Effector CD4-positive, alpha-beta T cell (primary cell): ENCODE results near the gene SH3TC2.

Experiments
- DNase-seq: peaks from one replicate; pipeline ENCODE4 v3.0.0-alpha.2; 2020

The SH3TC2 gene

DNA sequence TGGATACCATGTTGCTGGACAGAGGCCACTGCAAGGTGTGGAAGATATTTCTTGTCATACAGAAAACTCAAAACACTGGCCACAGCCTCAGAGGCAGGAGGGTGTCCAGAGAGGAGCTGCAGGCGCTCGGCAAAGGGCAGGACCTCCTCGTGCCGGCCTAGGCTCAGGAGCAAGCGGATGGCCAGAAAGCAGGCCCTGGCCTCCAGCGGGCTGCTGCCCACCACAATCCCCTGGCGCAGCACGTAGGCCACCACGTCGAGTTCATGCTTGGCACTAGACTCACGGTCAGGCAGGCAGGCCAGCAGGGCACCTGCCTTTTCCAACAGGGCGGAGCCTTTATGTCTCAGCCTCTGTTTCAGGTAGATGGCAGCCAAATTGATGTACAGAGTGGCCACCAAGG lies 35.2 kb downstream of the SH3TC2 start:
- no peak for DNase-seq

DNA sequence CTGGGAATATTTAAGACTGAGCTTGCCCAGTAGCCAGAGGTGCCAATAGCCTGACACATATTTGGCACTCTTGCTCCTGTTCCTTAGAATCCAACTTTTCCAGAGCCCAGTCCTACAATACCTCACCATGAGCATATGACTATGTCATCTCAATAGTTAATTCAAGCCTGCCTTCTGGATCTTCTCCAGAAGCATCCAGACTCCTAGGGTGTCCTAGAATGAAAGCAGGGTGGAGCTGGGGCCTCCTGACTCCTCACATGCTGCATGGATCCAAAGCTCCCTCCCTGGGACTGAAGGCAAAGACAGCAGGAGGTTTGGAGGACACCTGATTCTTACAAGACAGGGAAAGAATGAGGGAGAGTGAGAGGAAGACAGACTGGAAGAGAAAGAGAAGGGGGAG lies 37.9 kb downstream of the SH3TC2 start:
- no peak for DNase-seq

DNA sequence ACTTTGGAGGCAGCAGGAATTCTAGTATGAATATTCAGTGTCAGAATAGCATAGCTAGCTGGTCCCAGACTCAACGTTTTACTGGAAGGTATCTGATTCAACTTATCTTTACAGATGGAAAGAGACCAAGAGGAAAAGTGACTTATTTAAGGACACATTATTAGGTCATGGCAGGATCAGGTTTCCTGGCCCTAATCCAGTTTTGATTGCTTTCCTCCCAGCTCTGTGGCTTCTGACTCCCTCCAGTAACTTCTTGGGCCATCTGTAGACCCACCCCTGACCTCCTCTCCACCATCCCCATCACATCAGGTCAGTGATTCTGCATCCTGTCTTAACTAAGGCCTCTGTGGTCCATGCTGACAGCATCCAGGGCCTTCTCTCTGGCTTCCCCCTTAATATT lies 38.4 kb downstream of the SH3TC2 start:
- DNase-seq = no peak

DNA sequence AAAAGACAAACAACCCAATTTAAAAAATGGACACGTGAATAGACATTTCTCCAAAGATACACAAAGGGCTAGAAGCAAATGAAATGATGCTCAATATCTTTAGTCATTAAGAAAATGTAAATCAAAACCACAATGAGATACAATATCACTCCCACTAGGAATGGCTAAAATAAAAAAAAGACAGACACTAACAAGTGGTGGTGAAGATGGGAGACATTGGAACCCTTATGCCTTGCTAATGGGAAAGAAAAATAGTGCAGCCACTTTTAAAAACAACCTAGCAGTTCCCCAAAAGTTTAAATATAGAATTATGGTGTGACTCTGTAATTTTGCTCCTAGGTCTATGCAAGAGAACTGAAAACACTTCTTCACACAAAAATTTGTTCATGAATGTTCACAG lies 40.7 kb downstream of the SH3TC2 start:
- no peak for DNase-seq

DNA sequence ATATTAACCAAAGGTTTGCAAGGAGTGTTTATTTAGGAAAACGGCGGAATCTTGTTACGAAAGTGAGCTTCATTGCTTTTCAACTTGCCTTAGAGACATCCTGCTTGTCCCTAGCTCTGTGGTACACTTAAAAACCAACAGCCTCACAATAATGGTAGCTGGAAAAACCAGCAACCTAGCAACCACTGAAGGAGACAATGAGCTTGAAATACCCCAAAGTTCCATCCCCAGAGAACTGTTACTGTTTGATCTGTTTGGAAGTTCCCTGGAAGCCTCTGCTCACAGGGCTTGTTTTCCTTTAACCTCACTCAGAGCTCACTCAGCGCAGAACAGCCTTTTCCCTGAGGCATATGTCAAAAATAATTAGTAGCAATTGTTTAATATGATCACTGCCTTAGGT lies 43.2 kb downstream of the SH3TC2 start:
- no peak for DNase-seq

DNA sequence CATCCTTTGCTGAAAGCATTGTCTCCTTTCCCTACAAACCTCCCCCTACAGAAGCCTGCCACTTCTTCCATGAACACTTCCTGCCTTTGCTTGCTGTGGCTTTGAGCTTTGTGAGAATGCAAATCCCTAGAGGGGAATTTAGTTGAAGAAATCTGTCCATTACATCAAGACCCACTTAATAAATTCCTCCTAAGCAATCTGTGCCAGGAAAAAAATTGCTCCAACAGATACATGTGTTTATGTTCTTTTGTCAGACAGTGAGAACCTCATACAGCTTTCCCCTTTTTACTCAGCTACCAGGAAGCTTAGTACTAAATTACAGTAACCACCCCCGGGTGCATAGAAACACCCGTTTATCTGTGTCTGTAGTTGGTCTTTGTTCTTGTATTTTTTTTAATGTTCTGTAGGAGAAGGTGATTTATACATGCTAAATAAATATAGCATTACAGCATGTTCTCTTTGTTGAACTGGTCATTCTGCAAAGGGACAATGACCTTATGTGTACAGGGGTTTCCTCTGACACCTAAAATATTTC lies 43.9 kb downstream of the SH3TC2 start:
- no peak for DNase-seq

DNA sequence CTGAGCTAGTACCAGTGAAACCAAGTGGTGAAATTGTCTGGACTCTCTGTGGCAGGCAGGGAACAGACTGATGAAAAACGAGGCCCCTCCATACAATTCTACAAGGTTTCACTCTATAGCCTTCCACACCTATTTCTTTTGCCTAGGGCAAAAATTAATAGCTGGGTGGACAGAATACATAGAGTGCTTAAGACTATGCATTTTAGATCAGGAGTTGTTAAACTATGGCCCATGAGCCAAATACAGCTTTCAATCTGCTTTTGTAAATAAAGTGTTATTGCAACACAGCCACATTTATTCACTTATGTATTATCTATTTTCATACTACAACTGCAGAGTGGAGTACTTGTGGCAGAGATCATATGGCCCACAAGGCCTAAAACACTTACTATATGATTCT lies 45.2 kb downstream of the SH3TC2 start:
- no peak for DNase-seq

DNA sequence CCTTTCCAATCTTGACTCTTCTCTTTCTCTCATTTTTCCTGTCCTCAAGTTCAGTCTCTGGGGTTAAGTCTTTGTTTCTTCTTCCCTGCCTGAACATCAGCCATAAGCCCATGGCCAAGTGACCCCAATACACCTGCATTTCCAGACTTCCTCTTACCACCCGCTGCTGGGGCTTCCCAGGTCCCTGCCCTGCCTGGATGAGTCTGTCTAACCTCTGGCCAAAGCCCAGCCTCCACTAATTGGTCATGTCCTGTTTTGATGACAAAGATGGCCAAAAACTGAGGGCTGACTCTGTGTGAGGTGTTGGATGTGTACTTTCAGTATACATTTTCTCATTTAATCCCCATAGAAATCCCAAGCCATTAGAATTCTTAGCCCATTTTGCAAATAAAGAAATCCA lies 47.3 kb downstream of the SH3TC2 start:
- no peak for DNase-seq

DNA sequence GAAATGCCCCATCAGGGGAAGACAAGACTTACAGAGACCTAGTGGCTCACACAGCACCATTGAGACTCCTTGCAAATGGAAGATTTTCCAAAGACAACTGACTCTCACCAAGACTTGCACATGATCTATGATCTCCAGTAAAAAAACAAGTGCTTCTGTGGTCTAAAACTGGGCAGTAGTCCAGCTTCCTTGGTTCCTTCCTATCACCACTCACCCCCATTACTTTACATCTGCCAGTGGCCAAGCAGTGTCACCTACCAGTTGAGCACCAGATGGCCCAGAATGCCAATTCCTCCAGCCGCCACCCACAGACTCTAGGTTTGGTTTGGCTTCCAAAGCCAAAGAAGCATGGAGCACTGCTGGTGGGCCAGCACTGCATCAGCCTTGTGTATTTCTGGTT lies 47.7 kb downstream of the SH3TC2 start:
- DNase-seq = no peak

DNA sequence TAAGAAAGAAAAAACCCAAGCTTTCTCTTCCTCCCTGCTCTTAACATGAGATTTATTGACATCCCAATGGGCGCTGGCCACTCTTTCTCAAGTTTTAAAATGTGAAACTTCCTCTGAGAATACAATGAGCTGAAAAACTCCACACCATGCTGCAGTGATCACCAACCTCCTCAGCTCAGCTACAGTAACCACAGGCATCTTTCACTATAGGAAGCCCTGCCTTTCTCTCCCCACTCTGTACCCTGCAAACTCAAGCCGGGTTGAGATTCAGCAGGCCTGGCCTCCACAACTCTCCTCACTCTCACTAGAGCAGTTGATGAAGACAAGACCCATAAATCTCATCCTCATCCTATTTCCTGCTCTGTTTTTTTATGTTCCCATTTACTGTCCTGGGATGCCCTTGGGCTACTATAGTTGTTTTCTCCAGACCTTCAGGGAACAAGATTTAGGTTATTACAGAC lies 48.3 kb downstream of the SH3TC2 start:
- DNase-seq = no peak

DNA sequence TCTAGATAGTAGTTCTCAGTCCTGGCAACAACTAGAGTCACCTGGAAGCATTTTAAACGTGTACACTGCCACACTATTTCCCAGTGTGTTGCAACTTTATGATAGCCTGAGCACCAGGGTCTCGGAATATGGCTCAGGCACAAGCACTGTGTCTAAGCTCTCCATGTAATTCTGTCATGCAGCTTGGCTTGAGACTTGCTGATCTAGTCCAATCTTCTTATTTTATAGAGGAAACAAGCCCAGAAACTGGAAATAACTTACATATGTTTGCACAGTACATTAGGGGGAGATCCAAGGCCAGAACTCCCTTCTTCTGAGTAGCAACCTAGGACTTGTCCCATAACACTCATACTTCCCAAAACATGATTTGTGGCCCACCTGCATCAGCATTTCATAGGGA lies 49.1 kb downstream of the SH3TC2 start:
- no peak for DNase-seq

DNA sequence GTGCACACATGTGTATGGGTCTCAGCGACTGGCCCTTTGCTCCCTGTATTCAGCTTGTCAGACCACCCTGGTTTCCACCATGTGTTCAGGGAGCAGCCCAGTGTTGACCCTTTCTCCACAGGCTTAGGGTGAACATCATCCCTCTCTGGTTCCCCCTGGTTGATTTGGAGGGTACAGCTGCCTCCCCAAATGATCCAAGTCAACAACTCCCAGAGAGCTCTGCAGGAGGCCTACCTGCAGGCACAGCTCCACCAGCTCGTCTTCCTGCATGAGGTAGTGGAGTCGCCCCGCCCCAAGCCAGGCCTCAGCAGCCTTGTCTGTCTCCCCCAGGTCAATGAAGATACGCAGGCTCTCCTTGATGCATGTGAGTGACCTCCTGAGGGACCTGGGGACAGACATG lies 50.5 kb downstream of the SH3TC2 start:
- no peak for DNase-seq

DNA sequence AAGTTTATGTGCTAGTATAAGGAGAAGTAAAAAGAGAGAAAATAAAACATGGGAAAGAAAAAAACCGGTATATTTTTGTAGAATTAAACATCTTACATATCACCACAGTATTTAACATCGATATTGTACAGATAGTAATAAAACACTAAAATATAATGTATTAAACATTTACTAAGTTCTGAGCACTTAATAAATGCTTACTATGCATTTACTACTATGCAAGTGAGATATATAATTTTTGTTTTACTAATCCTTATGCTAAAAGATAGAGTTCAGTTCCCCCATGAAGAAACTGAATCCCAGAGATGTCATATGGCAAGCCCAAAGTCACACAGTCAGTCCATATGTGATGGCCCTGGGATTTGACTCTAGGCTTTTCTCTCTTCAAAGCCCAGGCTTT lies 51.1 kb downstream of the SH3TC2 start:
- no peak for DNase-seq

DNA sequence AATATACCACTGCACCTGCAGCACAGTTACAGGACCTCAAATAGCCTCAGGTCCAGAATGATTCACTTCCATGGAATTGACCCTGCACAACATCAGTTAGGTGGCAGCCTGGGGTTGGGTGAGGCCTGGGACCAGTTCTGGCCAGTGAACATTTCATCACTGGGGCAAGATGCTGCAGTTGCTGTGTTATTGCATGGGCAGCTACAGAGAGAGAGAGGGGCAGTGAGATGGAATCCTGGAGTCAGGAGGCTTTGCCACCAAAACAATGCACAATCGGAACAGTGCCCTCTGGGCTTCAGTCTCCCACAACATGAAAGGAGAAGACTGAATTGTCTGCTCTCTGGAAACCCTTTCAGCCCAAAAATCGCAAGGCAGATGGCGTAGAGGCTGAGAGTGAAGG lies 51.8 kb downstream of the SH3TC2 start:
- DNase-seq = no peak

DNA sequence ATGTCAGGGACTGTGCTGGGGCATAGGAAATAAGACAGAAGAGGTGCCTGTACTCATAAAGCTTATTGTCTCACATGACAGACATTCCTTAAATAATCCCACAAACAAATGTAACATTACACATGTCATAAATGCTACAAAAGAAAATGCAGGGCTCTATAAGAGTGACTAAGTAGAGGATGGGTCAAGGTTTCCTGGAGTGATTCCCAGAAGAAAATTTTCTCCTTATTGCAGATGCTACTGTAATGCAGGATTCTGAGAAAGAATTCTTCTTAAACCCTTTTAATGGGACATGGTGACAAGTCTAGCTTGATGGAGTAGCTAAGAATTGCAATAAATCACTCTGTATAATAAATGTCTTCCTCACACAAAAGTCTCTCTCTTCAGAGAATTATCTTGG lies 55.7 kb downstream of the SH3TC2 start:
- no peak for DNase-seq

DNA sequence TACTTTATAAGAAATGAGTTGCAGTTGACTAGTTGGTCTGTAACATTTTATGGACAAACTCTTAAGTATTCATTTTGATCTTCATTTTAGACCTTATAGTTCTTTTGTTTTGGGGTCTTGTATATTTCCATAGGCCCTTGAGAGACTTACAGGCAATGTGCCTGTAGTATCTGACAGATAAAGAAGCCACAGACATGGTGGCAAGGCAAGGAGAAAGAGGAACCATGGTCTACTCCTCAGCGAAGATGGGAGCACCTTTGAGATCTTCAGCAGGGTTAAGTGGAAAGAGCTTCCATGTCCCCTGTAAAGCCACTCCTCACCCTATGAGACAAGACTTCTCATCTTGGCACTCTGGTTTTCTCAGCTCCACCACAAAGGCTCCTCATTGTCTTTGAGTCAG lies 56.4 kb downstream of the SH3TC2 start:
- no peak for DNase-seq

DNA sequence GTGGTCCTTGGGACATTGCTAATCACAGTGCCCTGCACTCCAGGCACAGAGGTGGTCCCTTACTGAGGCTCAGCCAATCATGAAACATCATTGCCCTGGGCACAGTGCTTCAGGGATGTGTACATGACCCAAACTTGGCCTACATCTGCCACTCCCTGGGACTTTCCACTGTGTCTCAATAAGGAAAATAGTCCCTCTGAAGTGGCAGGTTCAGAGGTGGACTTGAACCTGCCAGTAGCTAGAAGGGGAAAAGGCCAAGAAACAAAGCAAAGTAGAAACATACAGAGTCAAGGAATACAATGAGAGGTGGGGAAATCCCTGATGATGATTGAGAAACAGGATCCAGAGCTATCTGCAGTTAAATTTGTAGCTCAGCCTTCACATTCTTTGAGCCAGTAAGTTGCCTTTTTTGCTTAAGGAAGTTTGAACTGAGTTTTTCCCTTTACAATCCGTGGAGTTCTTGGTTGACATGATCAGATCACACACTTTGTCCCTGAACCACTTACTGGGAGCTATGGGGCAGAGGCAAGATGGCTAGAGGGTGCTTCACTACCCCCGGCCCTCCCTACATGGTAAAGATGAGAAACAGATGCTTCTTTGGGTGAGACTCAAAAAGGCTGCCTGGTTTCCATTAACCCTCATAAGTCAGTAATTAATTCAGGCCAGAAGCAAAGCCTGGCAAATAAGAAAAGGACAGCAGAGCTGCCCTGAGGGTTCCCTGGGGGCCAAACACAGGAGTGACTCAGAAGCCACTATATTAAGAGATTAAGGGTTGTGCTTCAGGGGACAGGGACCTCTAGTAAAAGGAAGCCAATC lies 57.6 kb downstream of the SH3TC2 start:
- DNase-seq = no peak

DNA sequence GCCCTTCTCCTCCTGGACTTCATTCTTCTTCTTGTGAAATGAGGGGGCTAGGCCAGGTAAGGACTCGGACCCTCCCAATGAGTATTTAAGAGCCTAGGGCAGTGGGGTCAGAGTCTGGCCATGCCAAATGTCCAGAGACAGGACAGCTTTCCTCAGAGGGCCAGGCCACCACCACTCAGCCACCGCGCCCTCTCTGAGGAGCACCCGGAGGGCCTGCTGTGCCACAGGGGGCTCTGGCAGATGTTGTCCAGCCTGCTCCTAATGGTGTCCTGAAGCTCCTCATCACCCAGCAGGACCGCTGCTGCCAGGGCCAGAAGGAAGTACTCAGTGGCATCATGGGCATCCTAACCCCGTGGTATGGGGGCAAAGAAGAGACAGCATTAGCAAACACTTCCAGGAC lies 58.3 kb downstream of the SH3TC2 start:
- DNase-seq = no peak

DNA sequence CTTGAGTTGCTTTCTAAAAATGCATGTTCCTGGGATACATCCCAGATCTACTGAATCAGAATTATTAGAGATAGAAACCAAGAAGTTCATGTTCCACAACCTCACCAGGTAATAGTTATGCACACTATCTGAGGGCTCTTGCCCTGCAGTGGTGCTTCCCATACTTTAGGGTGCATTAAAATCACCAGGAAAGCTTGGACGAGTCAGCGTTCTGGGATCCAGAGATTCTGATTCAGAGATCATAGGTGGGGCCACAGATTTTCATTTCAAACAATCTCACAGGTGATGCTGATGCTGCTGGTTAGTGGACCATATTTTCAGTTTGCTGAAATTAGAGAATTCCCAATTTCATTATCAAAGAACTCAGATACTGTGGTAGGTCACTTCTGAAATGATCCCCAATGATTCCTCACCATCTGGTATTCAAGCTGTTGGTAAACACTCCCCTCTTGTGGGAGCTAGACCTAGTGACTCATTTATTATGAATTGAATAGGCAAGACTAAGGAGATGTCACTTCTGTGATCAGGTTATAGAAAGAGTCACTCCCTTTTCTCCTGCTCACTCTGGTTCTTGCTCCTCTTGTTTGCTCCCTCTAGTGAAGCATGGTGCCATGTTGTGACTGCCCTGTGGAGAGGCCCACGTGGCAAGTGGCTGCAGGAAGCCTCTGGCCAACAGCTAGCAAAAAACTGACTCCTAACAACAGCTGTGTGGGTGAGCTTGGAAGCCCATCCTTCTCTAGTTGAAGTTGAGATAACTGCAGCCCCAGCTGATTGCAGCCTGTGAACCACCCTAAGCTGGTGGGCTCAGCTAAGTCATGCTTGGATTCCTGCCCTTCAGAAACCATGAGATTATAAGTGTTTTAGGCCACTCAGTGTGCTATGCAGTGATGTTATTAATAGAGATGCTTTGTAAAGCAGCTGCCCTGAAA lies 59.8 kb downstream of the SH3TC2 start:
- no peak for DNase-seq

DNA sequence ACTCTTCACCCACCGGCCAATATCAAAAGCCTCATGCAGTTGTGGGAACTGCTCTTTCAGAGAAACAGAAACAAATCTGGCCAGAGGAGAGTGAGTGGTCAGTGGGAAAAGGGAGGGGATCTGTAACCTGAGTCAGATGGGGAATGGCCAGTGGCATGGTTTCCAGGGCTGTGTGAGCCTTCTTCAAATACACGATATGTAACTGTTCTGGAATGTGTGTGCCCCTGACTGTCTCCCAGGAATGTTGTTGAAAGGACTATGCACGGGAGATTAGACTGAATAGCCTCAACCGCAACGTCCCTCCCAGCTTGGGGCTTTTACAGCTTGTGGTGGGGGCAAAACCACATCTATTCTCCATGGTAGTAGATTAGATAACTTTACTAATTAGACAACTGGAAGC lies 60.8 kb downstream of the SH3TC2 start:
- DNase-seq = no peak

DNA sequence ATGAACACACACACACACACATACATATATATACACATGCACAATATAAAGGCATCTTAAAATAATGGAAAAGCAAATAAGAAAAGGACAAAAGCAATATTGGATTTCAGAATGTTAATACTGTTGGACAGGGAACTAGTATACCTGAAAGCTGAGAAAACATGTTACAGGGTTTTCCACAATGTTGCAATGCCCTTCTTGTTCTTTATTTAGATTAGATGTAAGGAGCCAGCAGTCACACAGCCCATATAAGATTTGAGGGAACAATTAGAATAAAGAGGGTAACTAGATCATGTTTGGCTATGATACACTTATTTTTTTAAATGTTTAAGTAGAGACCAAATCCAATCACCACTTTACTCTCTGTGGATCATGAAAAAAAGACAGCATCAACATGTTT lies 61.7 kb downstream of the SH3TC2 start:
- DNase-seq = no peak

DNA sequence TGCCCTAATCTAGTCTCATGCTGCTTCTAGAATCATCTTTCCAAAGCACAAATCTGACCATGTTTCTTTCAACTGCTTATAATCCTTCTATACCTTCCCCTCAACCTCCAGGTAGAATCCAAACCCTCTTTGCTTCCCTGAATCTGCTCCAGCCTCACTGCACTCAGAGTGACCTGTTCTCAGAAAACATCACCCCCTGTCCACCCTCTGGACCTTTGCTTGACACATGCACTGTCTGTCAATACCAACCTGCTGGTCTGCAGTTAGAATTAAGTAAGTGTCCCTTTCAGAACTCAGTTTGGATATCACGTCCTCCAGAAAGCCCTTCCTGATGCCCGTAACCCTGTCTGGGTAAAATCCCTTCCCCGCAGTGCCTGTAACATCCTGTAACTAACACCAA lies 63.1 kb downstream of the SH3TC2 start:
- DNase-seq = no peak

DNA sequence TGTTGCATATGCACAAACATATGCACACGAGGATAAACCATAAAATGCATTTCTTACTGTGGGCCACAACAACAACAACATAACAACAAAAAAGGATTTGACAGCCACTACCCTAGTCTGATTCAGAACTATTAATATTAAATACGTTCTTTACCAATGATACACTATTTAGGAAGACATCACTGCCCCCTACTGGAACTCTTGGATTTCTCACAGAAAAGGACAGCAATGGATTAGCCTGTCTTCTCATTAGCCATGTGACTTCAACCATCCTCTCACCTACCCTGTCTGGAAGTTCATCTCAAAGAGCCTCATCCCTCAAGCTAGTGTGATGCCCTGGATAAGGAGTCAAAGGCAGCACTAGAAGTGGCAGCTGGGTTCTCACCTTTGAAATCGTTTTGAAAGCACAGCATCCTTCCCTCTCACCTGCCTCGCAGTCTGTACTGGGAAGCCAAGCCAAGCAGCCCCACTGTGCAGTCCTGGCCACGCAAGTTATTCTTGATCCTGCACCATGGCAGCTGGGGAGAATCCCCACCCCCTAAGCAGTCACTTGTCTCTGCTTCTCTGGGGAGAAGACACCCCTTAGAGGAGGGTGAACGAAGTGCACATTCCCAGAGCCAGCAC lies 64.6 kb downstream of the SH3TC2 start:
- DNase-seq = no peak
